Sigmoid colon (tissue), 7 donors: ENCODE measurements around the gene PDE6A. TPM values are rescaled to one million over a fixed set of nuclear protein-coding genes. Genes with fewer than 3 reads are reported as not detected.

Experiments
- DNase-seq: peaks from one replicate; pipeline ENCODE4 v3.0.0-alpha.2; 2019
- H3K27ac ChIP-seq, 4 donors: fragments of 200-600 bp; sonication (generic); one replicate each; pipeline ENCODE4 v1.5.1; 2016 to 2019; ENCODE audit warnings: mild to moderate bottlenecking in 1 of 4
- H3K27me3 ChIP-seq, 3 donors: fragments of 200-600 bp; sonication (generic); one replicate each; pipeline ENCODE4 v1.5.1; 2019; ENCODE audit warnings: mild to moderate bottlenecking in 1 of 3
- H3K36me3 ChIP-seq, 4 donors: fragments of 200-600 bp; sonication (generic); one replicate each; pipeline ENCODE4 v1.5.1; 2016 to 2019
- H3K4me1 ChIP-seq, 4 donors: fragments of 200-600 bp; sonication (generic); one replicate each; pipeline ENCODE4 v1.5.1; 2017 to 2019
- H3K4me3 ChIP-seq, 4 donors: fragments of 200-600 bp; sonication (generic); one replicate each; pipeline ENCODE4 v1.5.1; 2017 to 2019; ENCODE audit warnings: mild to moderate bottlenecking in 2 of 4, moderate library complexity in 1 of 4
- H3K9me3 ChIP-seq, 4 donors: fragments of 200-600 bp in 3 of 4; sonication (generic) in 3 of 4; one replicate each; pipeline versions ENCODE4 v1.5.1 to v1.6.1; 2013 to 2019
- CTCF ChIP-seq, 4 experiments: fragments of 450-650 bp in 3 of 4; fragments of 200-600 bp in 1 of 4; IDR thresholded peaks; one replicate each; pipeline ENCODE4 v1.5.1; 2016 to 2019; ENCODE audit warnings: antibody characterized with exemption in 4 of 4, mild to moderate bottlenecking in 3 of 4, moderate library complexity in 2 of 4
- EP300 ChIP-seq, 4 donors: sonication (generic); formaldehyde crosslinking; IDR thresholded peaks; one replicate each; pipeline ENCODE4 v1.6.1; 2017; ENCODE audit warnings: antibody characterized with exemption in 4 of 4
- POLR2A ChIP-seq, 2 donors: fragments of 450-650 bp; IDR thresholded peaks; one replicate each; pipeline ENCODE4 v1.6.1; 2016; ENCODE audit warnings: antibody characterized with exemption in 2 of 2, mild to moderate bottlenecking in 2 of 2, moderate library complexity in 2 of 2
- POLR2AphosphoS5 ChIP-seq, 4 donors: sonication (generic); formaldehyde crosslinking; IDR thresholded peaks; one replicate each; pipeline ENCODE4 v1.6.1; 2017; ENCODE audit warnings: antibody characterized with exemption in 4 of 4
- WGBS, 2 donors: extraction: QIAGEN DNeasy Blood & Tissue Kit; methylation state at CpG; one replicate each; pipeline ENCODE4 v1.1.7; 2013; 5-methylcytosine and 5-hydroxymethylcytosine counted together
- intact Hi-C: fragments of 100-400 bp; cut with DNase I; formaldehyde crosslinking; loops from one replicate; pipeline ENCODE4 v1.15.1; 2023
- polyA plus RNA-seq, 3 donors: library from polyadenylated mRNA; stranded (reverse); fragments of 200-250 nt; gene quantifications; one replicate each; pipeline ENCODE4 v1.2.3, GENCODE V29; 2013
- total RNA-seq, 4 donors: library from RNA; depleted of rRNA; stranded (reverse); fragments of >200 nt; gene quantifications; one replicate each; pipeline ENCODE4 v1.1.0, GENCODE V29; 2016
- donor health status: healthy with polysubstance abuse.
- donor health status: Bipolar disorder and iron deficiency.
- donor health status: healthy.

The PDE6A gene
- total and polyA plus RNA-seq, 7 donors: 1.6 to 2.8 (median 2.4) TPM; not detected in 4

GRCh38 chr5:149915392-149916260, 29.0 kb downstream of the PDE6A start:
- no peaks in the 10 kb centered on the region for H3K27me3 ChIP-seq
- H3K9me3 ChIP-seq: no peaks in the 10 kb centered on the region
- 83 to 88% methylated on average over 7 of the region's 7 CpGs for WGBS, 2 donors
- no peak overlapping the region for H3K4me3 ChIP-seq
- DNase-seq: no peak
- no peak for TF ChIP-seq EP300 (IDR thresholded peaks at IDR 0.05)
- TF ChIP-seq POLR2A (IDR thresholded peaks at IDR 0.05): no peak
- no peak for TF ChIP-seq CTCF (IDR thresholded peaks at IDR 0.05)
- no peak for TF ChIP-seq POLR2AphosphoS5 (IDR thresholded peaks at IDR 0.05)
- no peaks in the 10 kb centered on the region for H3K4me1 ChIP-seq
- intact Hi-C loops: no loop called here
- H3K27ac ChIP-seq: no peak overlapping the region
- no peaks in the 10 kb centered on the region for H3K36me3 ChIP-seq

- Histone ChIP-seq H3K9me3 (no peaks in the 10 kb centered on the region), H3K4me1 (no peaks in the 10 kb centered on the region), H3K27me3 (no peaks in the 10 kb centered on the region), H3K36me3 (no peaks in the 10 kb centered on the region), H3K4me3 (no peak overlapping the region), H3K27ac (no peak overlapping the region)
- TF ChIP-seq EP300 (IDR thresholded peaks at IDR 0.05) (no peak), CTCF (IDR thresholded peaks at IDR 0.05) (no peak), POLR2A (IDR thresholded peaks at IDR 0.05) (no peak), POLR2AphosphoS5 (IDR thresholded peaks at IDR 0.05) (no peak)
- WGBS, 2 donors: 76 to 85% methylated on average over 7 of the region's 7 CpGs
- no peak for DNase-seq
- intact Hi-C loops: no loop called here
Observed at GRCh38 chr5:149913436-149914419, 30.9 kb downstream of the PDE6A start.

- H3K27me3 ChIP-seq: no peaks in the 10 kb centered on the region
- H3K36me3 ChIP-seq: no peaks in the 10 kb centered on the region
- H3K27ac ChIP-seq: no peak overlapping the region
- intact Hi-C loops: no loop called here
- TF ChIP-seq CTCF (IDR thresholded peaks at IDR 0.05) (no peak), EP300 (IDR thresholded peaks at IDR 0.05) (no peak), POLR2AphosphoS5 (IDR thresholded peaks at IDR 0.05) (no peak), POLR2A (IDR thresholded peaks at IDR 0.05) (no peak)
- no peaks in the 10 kb centered on the region for H3K9me3 ChIP-seq
- H3K4me3 ChIP-seq: no peak overlapping the region
- DNase-seq: no peak
- no peaks in the 10 kb centered on the region for H3K4me1 ChIP-seq
- WGBS, 2 donors: 61 to 86% methylated on average over 3 of the region's 3 CpGs
Observed at GRCh38 chr5:149912226-149912871, 32.2 kb downstream of the PDE6A start.

- TF ChIP-seq POLR2AphosphoS5 (IDR thresholded peaks at IDR 0.05) (no peak), CTCF (IDR thresholded peaks at IDR 0.05) (no peak), EP300 (IDR thresholded peaks at IDR 0.05) (no peak), POLR2A (IDR thresholded peaks at IDR 0.05) (no peak)
- Histone ChIP-seq H3K27ac (no peak overlapping the region), H3K36me3 (no peaks in the 10 kb centered on the region), H3K27me3 (no peaks in the 10 kb centered on the region), H3K9me3 (no peaks in the 10 kb centered on the region), H3K4me1 (no peaks in the 10 kb centered on the region), H3K4me3 (no peak overlapping the region)
- 85 to 89% methylated on average over 1 of the region's 1 CpG for WGBS, 2 donors
- no peak for DNase-seq
- intact Hi-C loops: no loop called here
Observed at GRCh38 chr5:149911031-149911430, 33.6 kb downstream of the PDE6A start.
